GM12878 (cell line): ENCODE measurements around the gene EIF5B. TPM values are rescaled to one million over a fixed set of nuclear protein-coding genes. Genes with fewer than 3 reads are reported as not detected.

Experiments
- ATAC-seq: fragments of 200-7000 bp; cut with Tn5 transposase; 3 replicates; pipeline ENCODE4 v1.9.1; 2020; ENCODE audit warnings: mild to moderate bottlenecking, moderate library complexity
- BruUV-seq: library from RNA; stranded (reverse); fragments of 400-500 nt; replicated peaks from 2 replicates; lab custom pipeline; 2021; lab: Mats Ljungman, UMichigan
- CTCF ChIA-PET: fragments of 300-600 bp; sonication (Branson Sonifier 250); formaldehyde crosslinking; extraction: SDS; loops from one replicate; lab custom pipeline; 2021; ENCODE audit warnings: inconsistent platforms; lab: Yijun Ruan, JAX
- POLR2A ChIA-PET: fragments of 350-600 bp; formaldehyde crosslinking; extraction: SDS; loops from one replicate; lab custom pipeline; 2021; ENCODE audit warnings: inconsistent platforms; lab: Charles Lee
- RAD21 ChIA-PET: fragments of 300-600 bp; sonication (Branson Sonifier 250); formaldehyde crosslinking; loops from one replicate; lab custom pipeline; 2023; ENCODE audit warnings: antibody characterized with exemption; ENCODE audit not compliant: unreplicated experiment; lab: Charles Lee
- SMC1A ChIA-PET: fragments of 300-600 bp; sonication (Branson Sonifier 250); formaldehyde crosslinking; loops from one replicate; lab custom pipeline; 2023; ENCODE audit not compliant: unreplicated experiment, uncharacterized antibody; lab: Charles Lee
- DNase-seq: peaks from one replicate; pipeline ENCODE4 v3.0.0-alpha.2; 2011; ENCODE audit warnings: low read depth, low spot score
- FAIRE-seq: peaks from 3 replicates; lab custom pipeline; 2011; peaks lifted over from hg19 to GRCh38; lab: Jason Lieb, UNC
- H2AFZ ChIP-seq: 2 replicates; pipeline ENCODE4 v1.6.0; 2011; ENCODE audit warnings: low read depth, low read length, control low read depth; ENCODE audit not compliant: control insufficient read depth
- H3K27ac ChIP-seq: 2 replicates; pipeline ENCODE4 v1.5.1; 2011; ENCODE audit warnings: control low read depth; ENCODE audit not compliant: control insufficient read depth, insufficient read depth
- H3K27me3 ChIP-seq, 2 experiments: replicated peaks in 1 of 2; 2 replicates each; pipeline versions ENCODE4 v1.6.0 to v1.6.1; 2011; ENCODE audit warnings: low read length in 1 of 2; ENCODE audit not compliant: control insufficient read depth in 2 of 2, insufficient read depth in 2 of 2
- H3K36me3 ChIP-seq, 2 experiments: 2 replicates each; pipeline ENCODE4 v1.5.1; 2011; ENCODE audit warnings: low read length in 1 of 2; ENCODE audit not compliant: control insufficient read depth in 2 of 2, insufficient read depth in 2 of 2
- H3K4me1 ChIP-seq: 2 replicates; pipeline ENCODE4 v1.6.1; 2011; ENCODE audit warnings: mild to moderate bottlenecking, low read length, moderate library complexity, mixed read lengths; ENCODE audit not compliant: control insufficient read depth, insufficient read depth
- H3K4me2 ChIP-seq: 2 replicates; pipeline ENCODE4 v1.6.0; 2011; ENCODE audit warnings: control low read depth; ENCODE audit not compliant: control insufficient read depth, insufficient read depth
- H3K4me3 ChIP-seq: fragments of 200-600 bp; sonication (generic); 2 replicates; pipeline ENCODE4 v1.5.1; 2016
- H3K79me2 ChIP-seq: 2 replicates; pipeline ENCODE4 v1.6.0; 2011; ENCODE audit warnings: low read length; ENCODE audit not compliant: control insufficient read depth, insufficient read depth
- H3K9ac ChIP-seq: 2 replicates; pipeline ENCODE4 v1.8.0; 2011; ENCODE audit warnings: low read length, control low read depth, mixed read lengths; ENCODE audit not compliant: control insufficient read depth, insufficient read depth
- H3K9me3 ChIP-seq: replicated peaks from 3 replicates; pipeline ENCODE4 v1.5.1; 2011; ENCODE audit warnings: mild to moderate bottlenecking, low read length; ENCODE audit not compliant: control insufficient read depth, insufficient read depth
- H4K20me1 ChIP-seq: 2 replicates; pipeline ENCODE4 v1.6.0; 2011; ENCODE audit not compliant: control insufficient read depth, insufficient read depth
- CHD4 ChIP-seq: fragments of 200-600 bp; sonication (generic); IDR thresholded peaks from 2 replicates; pipeline ENCODE4 v1.6.1; 2016; ENCODE audit warnings: mild to moderate bottlenecking
- CTCF ChIP-seq, 3 experiments: IDR thresholded peaks in 2 of 3; conservative IDR thresholded peaks in 1 of 3; 2 replicates each; pipeline ENCODE4 v1.5.1; 2011; ENCODE audit warnings: low read depth in 3 of 3, low read length in 3 of 3, mild to moderate bottlenecking in 3 of 3, control low read depth in 2 of 3, moderate library complexity in 2 of 3, inconsistent platforms in 1 of 3, mixed read lengths in 1 of 3; ENCODE audit not compliant: control insufficient read depth in 2 of 3, insufficient read depth in 1 of 3; ENCODE audit errors: extremely low read depth in 1 of 3
- E4F1 ChIP-seq: fragments of 450-650 bp; IDR thresholded peaks from 2 replicates; pipeline ENCODE4 v1.6.1; 2018; ENCODE audit warnings: borderline replicate concordance, mild to moderate bottlenecking; ENCODE audit not compliant: partially characterized antibody
- MXI1 ChIP-seq: fragments of 150-350 bp; IDR thresholded peaks from 2 replicates; pipeline ENCODE4 v1.6.1; 2011; ENCODE audit warnings: low read depth, mild to moderate bottlenecking, inconsistent platforms, low read length, improper control_type of control experiment
- NR2C2 ChIP-seq: IDR thresholded peaks from 2 replicates; pipeline ENCODE4 v1.6.1; 2011; ENCODE audit warnings: borderline replicate concordance, low read depth; ENCODE audit not compliant: control insufficient read depth, insufficient read length
- RELB ChIP-seq: fragments of 450-650 bp; IDR thresholded peaks from 2 replicates; pipeline ENCODE4 v1.6.1; 2017; ENCODE audit warnings: low read depth, mild to moderate bottlenecking, moderate library complexity
- SMC3 ChIP-seq: IDR thresholded peaks from 2 replicates; pipeline ENCODE4 v1.6.1; 2011; ENCODE audit warnings: low read length, improper control_type of control experiment, borderline replicate concordance
- WGBS: methylation state at CpG from one replicate; pipeline ENCODE4 v1.1.6; 2016; ENCODE audit warnings: low lambda C conversion rate; ENCODE audit not compliant: insufficient replicate concordance, insufficient coverage; ENCODE audit errors: missing lambda C conversion rate; 5-methylcytosine and 5-hydroxymethylcytosine counted together
- in situ Hi-C: fragments of 300-500 bp; cut with MboI; formaldehyde crosslinking; loops from 9 replicates; pipeline ENCODE4 v1.14.3; 2018; ENCODE audit warnings: mixed read lengths
- intact Hi-C: fragments of 100-400 bp; cut with micrococcal nuclease; formaldehyde crosslinking; loops from one replicate; pipeline ENCODE4 v1.14.2; 2022; ENCODE audit not compliant: unreplicated experiment
- polyA plus RNA-seq, 11 experiments: library from polyadenylated mRNA; depleted of rRNA in 4 of 11; unstranded in 6 of 11; stranded (reverse) in 5 of 11; fragments of >200 nt; fragmentation: Nextera tagmentation in 4 of 11; fragmentation: Illumina TruSeq in 1 of 11; extraction: Ambion mirVana in 4 of 11; extraction: Trizol in 1 of 11; gene quantifications; 1 replicate in 1 of 11; 2 replicates in 10 of 11; pipeline versions ENCODE4 v1.2.1 to v1.2.3, GENCODE V29; 2011 to 2016; ENCODE audit warnings: inconsistent platforms in 2 of 11, missing spikeins in 2 of 11, low read depth in 1 of 11
- total RNA-seq, 4 experiments: library from RNA; depleted of rRNA in 3 of 4; stranded (reverse); fragments of >200 nt in 3 of 4; fragmentation: Illumina TruSeq in 1 of 4; extraction: Trizol in 1 of 4; gene quantifications; 2 replicates each; pipeline versions ENCODE4 v1.2.1 to v1.2.3, GENCODE V29; 2013 to 2021

Gene EIF5B
- total and polyA plus RNA-seq, 10 of the 15 experiments (the other 5 are each of a cell fraction or from before 2014, with no cell fraction given): 21.7 to 119 (median 40.8) TPM

GRCh38 chr2:99442837-99443236 lies 105.6 kb downstream of the EIF5B start:
- Histone ChIP-seq H3K4me2 (no peak overlapping the region), H2AFZ (no peak overlapping the region), H3K79me2 (no peaks in the 10 kb centered on the region; the same call in 1 of the 2 replicates), H4K20me1 (no peaks in the 10 kb centered on the region), H3K9me3 (no peaks in the 10 kb centered on the region), H3K4me1 (peaks cover 3% of the 10 kb centered on the region; the same call in 1 of the 2 replicates), H3K4me3 (no peak overlapping the region), H3K27ac (no peak overlapping the region), H3K36me3 (peaks cover 4 to 18% of the 10 kb centered on the region in 2 experiments), H3K9ac (no peak overlapping the region), H3K27me3 (no peaks in the 10 kb centered on the region)
- 96% methylated on average over 1 of the region's 1 CpG for WGBS
- in situ Hi-C loops (no loop called here), intact Hi-C loops (loop anchor here (2.0 kb wide), 1 partner anchor 48 kb away; the partner anchor contains the start of gene REV1)
- DNase-seq (no peak), ATAC-seq (peak; percentile 86), FAIRE-seq (no peak)
- ChIA-PET CTCF (interaction anchor here (0.8 to 2.7 kb wide), 4 partner anchors 19 to 116 kb away, joined by 4 to 18 read pairs (median 4); partner anchors contain the start of gene REV1), POLR2A (no interaction called here), SMC1A (interaction anchor here (1.0 to 1.7 kb wide), 6 partner anchors 9 to 45 kb away, joined by 3 to 5 read pairs (median 4); no protein-coding TSS in a partner anchor), RAD21 (interaction anchor here (1.5 kb wide), 1 partner anchor 9 kb away, joined by 3 read pairs; no protein-coding TSS in a partner anchor)
- no TSS peak for BruUV-seq
- no peak for TF ChIP-seq CHD4
- TF ChIP-seq RELB: no peak
- peak in 2 of 3 experiments; percentile 18 to 40; a peak in 2 of 6 replicates for TF ChIP-seq CTCF (IDR thresholded peaks at IDR 0.05 in 2 of 3, conservative IDR thresholded peaks at IDR 0.05 in 1 of 3; ENCODE audit: control insufficient read depth in 2 of 3, extremely low read depth in 1 of 3, insufficient read depth in 1 of 3, low read depth in 3 of 3, low read length in 3 of 3)
- peak; percentile 36; the same call in 1 of the 2 replicates for TF ChIP-seq SMC3
- no peak for TF ChIP-seq MXI1
- no peak for TF ChIP-seq E4F1
- TF ChIP-seq NR2C2: no peak
